Renal cortex interstitium (tissue), 11 donors: ENCODE measurements around the gene ADGRG3. TPM values are rescaled to one million over a fixed set of nuclear protein-coding genes. Genes with fewer than 3 reads are reported as not detected.

ENCODE experiments used
- DNase-seq, 11 donors: peaks; one replicate each; pipeline ENCODE4 v3.0.0-alpha.2; 2013; ENCODE audit warnings: low read depth in 9 of 11, low spot score in 4 of 11; ENCODE audit errors: extremely low read depth in 1 of 11
- polyA plus RNA-seq, 3 donors: library from polyadenylated mRNA; unstranded; fragments of 120-200 nt; gene quantifications; one replicate each; pipeline ENCODE4 v1.2.1, GENCODE V29; 2013; ENCODE audit not compliant: insufficient read length in 3 of 3

The ADGRG3 gene
- polyA plus RNA-seq, 3 donors = 0.21 to 0.48 (median 0.27) TPM

DNA sequence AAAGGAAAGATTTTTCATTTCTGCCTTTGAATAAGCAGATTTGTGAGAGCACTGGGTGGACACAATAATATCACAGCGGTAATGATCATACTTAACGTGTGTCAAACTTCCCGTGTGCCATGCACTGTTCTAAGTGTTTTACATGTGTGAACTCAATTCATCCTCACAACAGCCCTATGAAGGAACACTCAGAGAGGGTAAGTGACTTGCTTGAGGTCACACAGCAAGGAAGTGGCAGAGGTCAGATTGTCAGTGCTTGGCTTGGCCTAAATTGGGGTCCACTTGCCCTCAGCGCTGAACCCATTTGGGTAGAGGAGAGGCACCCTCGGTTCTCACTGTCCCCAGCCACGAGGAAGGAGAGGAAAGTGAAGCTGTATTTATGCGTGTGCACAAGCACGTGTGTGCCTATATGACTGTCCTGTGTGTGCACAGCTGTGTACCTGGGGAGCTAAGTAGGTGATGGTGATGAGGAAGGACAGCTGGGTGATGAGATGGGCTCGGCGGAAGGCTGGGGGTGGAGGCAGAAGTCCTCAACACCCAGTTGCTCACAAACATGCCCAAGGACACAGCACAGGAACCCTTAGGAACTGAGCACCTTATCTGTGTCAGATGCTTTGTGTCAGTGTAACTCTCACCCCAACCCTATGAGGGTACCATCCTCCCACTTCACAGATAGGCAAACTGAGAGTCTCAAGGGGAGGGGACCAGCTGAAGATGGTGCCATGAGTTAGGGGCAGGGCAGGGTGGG is 9.8 kb upstream of the ADGRG3 start:
- DNase-seq = no peak

DNA sequence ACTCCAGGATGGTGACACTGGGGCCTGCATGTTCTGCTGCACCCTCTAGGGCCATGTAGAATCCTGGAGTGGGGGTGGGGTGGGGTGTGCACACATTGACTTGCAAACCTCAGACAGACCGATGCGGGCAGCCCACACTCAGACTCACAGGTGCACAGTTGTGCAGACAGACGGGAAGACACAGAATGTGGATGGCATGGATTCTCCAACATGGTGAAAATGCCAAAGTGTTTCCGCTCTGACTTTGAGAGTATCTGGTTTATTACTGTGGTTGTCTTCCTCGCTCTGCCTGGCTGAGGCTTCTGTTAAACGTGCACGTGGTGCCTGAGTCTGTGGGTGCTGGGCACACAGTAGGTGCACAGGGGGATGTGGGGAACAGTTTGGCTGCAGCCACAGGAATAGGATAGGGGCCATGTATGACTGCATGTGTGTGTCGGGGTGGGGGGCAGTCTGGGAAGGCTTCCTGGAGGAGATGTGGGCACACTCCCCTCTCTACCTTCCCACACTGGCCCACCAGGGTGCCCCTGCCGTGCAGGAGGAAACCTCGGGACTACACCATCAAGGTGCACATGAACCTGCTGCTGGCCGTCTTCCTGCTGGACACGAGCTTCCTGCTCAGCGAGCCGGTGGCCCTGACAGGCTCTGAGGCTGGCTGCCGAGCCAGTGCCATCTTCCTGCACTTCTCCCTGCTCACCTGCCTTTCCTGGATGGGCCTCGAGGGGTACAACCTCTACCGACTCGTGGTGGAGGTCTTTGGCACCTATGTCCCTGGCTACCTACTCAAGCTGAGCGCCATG is 9.0 kb upstream of the ADGRG3 start:
- DNase-seq = no peak

DNA sequence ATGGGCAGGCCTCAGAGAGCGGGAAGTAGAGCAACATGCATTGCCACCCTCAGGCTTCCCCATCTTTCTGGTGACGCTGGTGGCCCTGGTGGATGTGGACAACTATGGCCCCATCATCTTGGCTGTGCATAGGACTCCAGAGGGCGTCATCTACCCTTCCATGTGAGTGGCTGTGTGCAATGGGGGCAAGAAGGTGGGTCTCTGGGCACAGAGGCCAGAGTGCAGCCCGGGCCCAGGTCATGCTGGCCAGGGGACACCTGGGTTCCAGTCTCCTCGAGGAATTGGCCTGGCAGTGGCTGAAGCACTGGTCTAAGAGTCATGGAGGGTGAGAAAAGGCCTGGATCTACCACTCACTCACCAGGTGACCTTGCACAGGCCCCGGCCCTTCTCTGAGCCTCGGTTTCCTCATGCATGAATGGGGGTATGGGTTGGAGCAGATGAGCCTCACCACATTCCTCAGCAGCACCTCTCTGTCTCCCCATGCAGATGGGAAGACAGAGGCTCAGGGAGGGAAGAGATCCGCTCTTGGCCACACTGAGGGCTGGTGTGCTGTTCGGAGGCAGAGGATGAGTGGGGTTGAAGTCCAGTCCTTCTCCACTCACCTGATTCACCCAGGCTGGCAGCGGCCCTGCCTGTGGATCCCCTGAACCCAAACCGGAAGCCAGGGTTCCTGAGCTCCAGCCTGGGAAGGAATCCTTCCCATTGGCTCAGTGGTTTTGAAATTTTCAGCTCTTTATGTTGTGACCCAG is 7.2 kb upstream of the ADGRG3 start:
- DNase-seq = no peak

DNA sequence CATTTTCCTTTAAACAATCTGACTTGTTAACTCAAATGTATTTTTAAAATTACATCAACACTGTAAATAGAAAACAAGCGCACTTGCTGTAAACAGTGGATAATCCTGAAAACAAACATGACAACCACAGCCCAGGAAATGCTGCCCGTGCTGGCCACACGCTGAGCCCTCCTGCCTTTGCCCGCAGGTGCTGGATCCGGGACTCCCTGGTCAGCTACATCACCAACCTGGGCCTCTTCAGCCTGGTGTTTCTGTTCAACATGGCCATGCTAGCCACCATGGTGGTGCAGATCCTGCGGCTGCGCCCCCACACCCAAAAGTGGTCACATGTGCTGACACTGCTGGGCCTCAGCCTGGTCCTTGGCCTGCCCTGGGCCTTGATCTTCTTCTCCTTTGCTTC is 6.6 kb upstream of the ADGRG3 start:
- no peak for DNase-seq

DNA sequence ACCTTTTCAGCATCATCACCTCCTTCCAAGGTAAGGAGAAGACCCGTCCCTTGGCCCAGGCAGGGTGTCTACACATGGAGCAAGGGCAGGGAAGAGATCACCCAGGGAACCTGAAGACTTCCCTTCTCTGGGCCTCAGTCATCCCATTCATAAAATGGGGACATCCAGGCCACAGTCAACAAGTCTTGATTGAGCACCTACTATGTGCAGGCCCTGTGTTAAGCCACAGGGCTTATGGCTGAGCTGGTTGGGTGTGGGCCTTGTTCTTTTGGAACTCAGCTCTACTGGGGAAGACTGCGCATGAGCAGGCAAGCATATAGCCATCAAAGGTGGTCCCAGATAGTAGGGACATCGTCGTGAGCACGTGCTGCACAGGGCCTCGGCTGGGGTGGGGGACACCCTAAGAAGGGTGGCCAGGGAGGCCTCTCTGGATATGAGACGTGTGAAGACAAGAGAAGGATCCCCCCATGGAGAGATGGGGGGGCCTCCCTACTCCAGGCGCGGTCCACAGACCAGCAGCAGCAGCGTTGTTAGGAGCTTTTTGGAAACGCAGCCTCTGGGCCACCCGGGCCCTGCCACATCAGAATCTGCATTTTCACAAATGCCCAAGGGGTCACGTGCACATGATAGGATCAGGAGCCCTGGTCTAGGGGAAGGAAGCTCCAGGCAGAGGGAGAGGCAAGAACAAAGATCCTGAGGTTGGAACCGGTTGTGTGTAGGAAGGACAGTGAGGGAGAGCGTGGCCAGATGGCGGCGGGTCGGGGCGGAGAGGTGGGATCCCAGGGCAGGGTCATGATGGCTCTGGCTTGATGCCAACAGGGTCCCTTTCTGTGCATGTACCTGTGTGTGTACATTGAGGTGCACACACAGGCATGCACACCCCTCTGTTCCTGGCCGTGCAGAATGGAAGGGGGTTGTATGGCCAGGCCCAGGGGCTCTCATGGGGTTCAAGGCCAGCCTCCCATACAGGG is 5.9 kb upstream of the ADGRG3 start:
- DNase-seq = no peak

DNA sequence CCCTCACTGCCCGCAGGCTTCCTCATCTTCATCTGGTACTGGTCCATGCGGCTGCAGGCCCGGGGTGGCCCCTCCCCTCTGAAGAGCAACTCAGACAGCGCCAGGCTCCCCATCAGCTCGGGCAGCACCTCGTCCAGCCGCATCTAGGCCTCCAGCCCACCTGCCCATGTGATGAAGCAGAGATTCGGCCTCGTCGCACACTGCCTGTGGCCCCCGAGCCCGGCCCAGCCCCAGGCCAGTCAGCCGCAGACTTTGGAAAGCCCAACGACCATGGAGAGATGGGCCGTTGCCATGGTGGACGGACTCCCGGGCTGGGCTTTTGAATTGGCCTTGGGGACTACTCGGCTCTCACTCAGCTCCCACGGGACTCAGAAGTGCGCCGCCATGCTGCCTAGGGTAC is 4.7 kb upstream of the ADGRG3 start:
- no peak for DNase-seq

DNA sequence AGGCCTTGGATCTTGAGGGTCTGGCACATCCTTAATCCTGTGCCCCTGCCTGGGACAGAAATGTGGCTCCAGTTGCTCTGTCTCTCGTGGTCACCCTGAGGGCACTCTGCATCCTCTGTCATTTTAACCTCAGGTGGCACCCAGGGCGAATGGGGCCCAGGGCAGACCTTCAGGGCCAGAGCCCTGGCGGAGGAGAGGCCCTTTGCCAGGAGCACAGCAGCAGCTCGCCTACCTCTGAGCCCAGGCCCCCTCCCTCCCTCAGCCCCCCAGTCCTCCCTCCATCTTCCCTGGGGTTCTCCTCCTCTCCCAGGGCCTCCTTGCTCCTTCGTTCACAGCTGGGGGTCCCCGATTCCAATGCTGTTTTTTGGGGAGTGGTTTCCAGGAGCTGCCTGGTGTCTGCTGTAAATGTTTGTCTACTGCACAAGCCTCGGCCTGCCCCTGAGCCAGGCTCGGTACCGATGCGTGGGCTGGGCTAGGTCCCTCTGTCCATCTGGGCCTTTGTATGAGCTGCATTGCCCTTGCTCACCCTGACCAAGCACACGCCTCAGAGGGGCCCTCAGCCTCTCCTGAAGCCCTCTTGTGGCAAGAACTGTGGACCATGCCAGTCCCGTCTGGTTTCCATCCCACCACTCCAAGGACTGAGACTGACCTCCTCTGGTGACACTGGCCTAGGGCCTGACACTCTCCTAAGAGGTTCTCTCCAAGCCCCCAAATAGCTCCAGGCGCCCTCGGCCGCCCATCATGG is 4.0 kb upstream of the ADGRG3 start:
- DNase-seq = no peak

DNA sequence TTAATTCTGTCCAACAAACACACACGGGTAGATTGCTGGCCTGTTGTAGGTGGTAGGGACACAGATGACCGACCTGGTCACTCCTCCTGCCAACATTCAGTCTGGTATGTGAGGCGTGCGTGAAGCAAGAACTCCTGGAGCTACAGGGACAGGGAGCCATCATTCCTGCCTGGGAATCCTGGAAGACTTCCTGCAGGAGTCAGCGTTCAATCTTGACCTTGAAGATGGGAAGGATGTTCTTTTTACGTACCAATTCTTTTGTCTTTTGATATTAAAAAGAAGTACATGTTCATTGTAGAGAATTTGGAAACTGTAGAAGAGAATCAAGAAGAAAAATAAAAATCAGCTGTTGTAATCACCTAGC is 3.5 kb upstream of the ADGRG3 start:
- DNase-seq = no peak

DNA sequence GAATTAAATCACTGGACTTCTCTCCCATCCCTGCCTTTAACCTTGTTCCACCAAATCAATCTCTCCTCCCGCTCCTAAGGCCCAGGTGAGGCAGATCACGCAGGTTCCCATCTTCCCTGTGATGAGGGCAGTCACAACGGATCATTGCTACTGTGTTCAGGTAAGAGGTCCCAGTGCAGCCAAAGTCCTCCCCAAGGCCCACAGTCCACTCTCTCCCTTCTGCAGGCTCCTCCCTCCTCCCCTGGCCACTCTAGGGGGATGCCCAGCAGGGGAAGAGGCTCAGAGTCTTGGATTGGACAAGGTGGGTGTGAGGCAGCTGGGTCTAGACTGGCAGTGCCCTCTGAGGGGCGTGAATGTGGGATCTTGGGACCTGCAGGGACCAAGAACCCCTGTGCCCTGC is 2.6 kb upstream of the ADGRG3 start:
- DNase-seq = no peak

DNA sequence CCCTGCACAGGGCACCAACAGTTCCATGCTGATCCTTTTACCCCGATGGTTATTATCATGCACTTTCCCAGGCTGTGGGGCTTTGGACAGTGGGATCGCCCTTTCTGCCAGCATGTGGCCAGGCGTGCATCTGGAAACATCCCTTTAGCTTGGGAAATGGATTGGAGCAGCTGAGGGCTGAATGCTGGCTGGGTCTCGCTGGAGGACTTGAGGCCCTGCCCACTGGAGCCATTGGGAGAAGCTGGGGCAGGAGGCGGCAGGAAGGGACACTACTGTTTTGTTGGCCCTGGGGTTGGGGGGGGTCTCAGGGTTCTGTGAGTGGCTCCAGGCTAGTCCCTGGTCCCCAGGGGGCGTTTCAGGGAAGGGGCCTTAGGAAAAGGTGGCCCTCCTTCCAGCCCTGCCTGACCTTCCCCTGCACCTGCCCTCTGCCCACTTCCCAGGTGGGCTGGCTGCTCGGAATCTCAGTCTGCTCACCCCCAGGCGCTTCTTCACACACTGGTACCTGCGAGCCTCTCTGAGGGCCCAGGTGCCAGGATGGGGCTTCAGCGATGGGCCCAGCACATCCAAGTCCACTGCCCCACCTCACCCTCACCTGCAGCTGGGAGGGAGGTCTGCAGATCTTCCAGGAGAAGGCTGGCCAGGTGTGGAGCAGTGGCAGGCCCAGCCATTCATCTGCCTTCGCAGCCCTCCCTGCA is 1.6 kb upstream of the ADGRG3 start:
- no peak for DNase-seq

DNA sequence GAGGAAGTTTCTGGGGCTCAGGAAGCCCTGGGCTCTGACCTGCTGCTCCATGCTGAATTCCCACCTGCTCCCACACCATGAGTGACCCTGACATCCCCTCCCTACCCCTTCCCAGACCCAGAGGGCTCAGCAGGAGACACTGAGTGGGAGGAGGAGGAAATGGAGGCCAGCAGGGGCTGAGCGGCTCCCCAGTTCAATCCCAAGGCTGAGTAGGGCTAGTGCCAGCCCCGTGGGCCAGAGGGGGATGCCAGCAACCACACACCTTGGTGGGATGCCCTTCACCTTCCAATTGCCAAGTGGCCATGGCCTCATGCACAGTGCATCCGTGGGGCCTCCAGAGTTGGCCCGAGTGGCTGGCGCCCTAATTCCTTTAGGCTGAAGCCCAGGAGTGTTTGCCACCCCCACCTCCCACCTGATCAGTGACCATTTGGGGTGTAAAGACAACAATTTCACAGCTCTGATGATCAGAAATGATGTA is 1.0 kb upstream of the ADGRG3 start:
- DNase-seq = no peak

DNA sequence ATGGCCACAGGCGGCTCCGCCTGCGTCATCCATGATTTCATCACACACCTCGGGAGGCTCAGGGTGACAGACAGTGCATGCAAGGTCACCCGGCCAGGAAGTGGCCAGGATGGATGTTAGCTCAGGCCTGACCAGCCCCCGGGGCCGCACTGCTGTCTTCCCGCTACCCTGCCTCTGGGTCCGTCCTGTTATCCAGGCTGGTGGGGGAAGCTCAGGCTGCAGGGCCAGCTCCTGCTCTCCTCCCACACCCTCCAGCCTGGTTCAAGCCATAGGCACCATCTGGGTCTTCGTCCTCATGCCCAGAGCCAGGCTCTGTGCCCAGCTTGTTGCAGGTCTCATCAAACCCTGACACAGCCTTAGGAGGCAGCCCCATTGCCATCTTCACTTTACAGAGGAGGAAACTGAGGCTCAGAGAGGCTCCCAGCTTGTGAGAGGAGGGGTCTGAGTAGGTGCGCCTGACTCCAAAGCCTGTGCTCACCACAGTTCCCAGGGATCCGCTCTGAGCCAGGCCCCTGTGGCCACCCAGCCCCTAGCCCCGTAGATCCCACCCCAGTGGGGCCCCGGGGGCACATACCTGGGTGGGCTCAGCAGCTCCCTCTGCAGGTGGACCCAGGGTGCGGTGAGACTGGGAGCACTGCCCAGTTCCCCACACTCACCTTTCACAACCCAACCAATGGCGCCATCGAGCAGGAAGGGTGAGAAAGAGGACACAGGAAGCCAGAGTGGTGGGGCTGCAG is 412 bp upstream of the ADGRG3 start:
- no peak for DNase-seq

DNA sequence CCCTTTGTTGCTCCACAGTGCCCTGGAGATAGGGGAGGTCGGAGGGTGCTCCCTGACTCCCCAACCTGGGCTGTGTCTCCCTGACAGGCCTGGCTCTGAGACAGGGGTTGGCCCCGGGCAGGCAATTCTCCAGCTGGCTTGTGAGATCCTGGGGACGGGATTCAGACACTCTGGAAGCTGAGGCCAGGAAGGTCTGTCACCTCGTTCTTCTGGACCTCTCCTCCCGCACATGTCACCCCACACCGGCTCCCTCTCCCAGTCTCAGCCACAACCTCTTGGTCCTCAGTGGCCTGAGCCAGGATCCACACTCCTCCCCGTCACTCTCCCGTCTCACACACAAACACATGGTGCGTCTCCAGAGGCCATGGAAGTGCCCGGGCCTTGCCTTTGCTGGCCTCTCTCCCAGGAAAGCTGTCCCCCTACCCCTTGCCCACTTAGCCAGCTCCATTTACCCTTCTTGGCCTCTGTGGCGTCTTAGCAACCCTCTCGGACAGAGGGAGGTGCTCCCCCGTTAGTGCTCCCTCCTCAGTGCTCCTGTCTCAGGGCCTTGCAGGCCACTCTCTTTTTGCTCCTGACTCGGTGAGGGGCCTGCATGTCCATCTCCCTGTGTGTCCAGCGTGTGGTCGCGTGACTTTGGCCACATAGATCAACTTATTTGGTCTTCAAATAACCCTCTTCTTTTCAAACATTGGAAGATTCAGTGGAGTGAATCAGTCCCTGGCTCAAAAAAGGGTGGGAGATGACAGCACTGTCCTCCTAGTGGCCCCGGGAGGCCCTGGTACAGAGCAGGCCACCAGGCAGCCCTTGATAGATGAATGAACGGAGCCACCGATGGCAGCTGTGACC is 747 bp downstream of the ADGRG3 start:
- no peak for DNase-seq

DNA sequence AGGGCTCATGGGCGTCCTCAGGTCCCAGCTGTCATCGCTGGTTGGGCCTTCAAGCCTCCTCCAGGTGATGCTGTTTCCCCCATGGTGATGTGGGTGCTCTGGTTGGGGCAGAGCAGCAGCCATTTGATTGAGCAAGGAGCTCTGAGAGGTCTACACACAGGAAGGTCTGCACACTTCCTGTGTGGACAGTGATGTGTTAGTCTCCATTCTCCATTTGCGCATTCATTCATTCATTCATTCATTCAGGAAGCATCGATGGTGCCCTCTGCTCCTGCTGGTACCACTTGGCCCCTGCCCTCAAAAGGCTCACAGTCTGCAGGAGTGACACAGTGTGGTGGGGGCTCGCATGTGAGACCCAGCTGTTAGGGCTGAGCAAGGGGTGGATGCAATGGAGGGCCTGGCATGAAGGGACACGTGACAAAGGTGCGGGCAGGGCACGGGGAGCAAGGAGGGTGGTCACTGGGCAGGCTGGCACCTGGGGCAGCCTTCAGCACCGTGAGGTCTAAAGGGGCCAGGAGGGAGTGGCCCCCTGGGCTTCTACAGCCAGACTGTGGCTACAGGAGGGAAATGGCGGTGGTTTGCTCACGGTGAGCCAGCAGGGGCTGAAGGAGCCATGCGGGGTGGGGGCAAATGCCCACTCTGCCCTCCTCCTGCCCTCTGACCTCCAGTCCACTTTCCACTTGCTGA is 1.5 kb downstream of the ADGRG3 start:
- no peak for DNase-seq

DNA sequence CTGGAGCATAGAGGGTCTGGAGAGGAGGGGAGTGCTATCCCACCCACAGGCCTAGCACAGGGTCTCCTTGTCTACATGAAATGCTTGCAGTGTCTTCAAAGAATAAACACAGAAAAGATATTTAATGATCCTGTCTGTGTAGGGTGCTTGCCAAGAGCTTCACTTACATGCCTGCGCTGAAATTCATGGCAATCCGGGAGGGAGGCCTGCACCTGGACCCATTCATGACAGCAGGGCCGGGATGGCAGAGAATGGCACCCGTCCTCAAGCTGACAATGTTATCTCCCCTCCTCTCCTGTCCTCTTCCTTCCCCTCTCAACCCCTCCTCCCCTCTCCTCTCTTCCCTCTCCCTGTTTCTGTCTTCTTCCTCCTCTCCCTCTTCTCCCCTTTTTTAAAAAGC is 2.1 kb downstream of the ADGRG3 start:
- no peak for DNase-seq
